Measurements from ENCODE around the gene RAX. TPM values are rescaled to one million over a fixed set of nuclear protein-coding genes. Genes with fewer than 3 reads are reported as not detected.

Gene RAX
- total and polyA plus RNA-seq, 2 of the 4 experiments (the other 2 are of a cell fraction), result not detected

- Histone ChIP-seq H2BK20ac (ENCODE audit: low read depth, low read length) (no peak overlapping the region), H3K9me1 (ENCODE audit: insufficient read depth, low read length) (no peaks in the 10 kb centered on the region), H4K91ac (ENCODE audit: insufficient read depth, low read depth, low read length) (no peak overlapping the region), H2BK5ac (ENCODE audit: low read depth, low read length, poor library complexity, severe bottlenecking) (no peak overlapping the region), H3K27me3 (ENCODE audit: control insufficient read depth, insufficient read depth, low read length) (peaks cover 75% of the 10 kb centered on the region), H2BK120ac (ENCODE audit: low read depth, low read length) (no peak overlapping the region), H4K5ac (ENCODE audit: low read depth, low read length) (no peak overlapping the region), H3K56ac (ENCODE audit: extremely low read depth, insufficient read depth, low read length) (no peak overlapping the region), H2AFZ (replicated peaks; ENCODE audit: low read length, poor library complexity) (peak overlapping the region; percentile 17), H2AK5ac (ENCODE audit: low read depth, low read length) (no peak overlapping the region), H3K79me1 (ENCODE audit: low read depth in 1 of 2, low read length in 2 of 2) (no peaks in the 10 kb centered on the region), H2AK9ac (replicated peaks; ENCODE audit: low read depth, low read length, poor library complexity) (no peak overlapping the region), H3K9me3 (ENCODE audit: control insufficient read depth, insufficient read depth, low read length) (no peaks in the 10 kb centered on the region), H4K20me1 (ENCODE audit: insufficient read depth, low read length) (no peaks in the 10 kb centered on the region; the same call in 1 of the 2 replicates), H3K4ac (ENCODE audit: low read depth, low read length) (no peak overlapping the region), H3K9ac (ENCODE audit: low read depth, low read length) (no peak overlapping the region), H4K8ac (ENCODE audit: low read depth in 2 of 2, low read length in 2 of 2) (no peak overlapping the region), H3K36me3 (ENCODE audit: control insufficient read depth, insufficient read depth, low read length) (no peaks in the 10 kb centered on the region), H3K27ac (ENCODE audit: insufficient read depth, low read length) (no peak overlapping the region), H2BK15ac (ENCODE audit: low read depth, low read length) (no peak overlapping the region), H3K4me1 (ENCODE audit: control insufficient read depth, insufficient read depth, low read length) (no peaks in the 10 kb centered on the region), H3K4me3 (ENCODE audit: insufficient read depth, low read depth, low read length) (no peak overlapping the region), H3K4me2 (ENCODE audit: low read depth, low read length) (no peak overlapping the region), H3K18ac (ENCODE audit: low read depth, low read length) (no peak overlapping the region), H3K23ac (ENCODE audit: low read depth, low read length) (no peak overlapping the region), H3K14ac (replicated peaks; ENCODE audit: low read depth, low read length) (no peak overlapping the region)
- dilution Hi-C loops (cut with HindIII; ENCODE audit: low sequenced_read_pairs, unreplicated experiment) (no loop called here), in situ Hi-C loops (cut with MboI; ENCODE audit: low sequenced_read_pairs) (no loop called here), intact Hi-C loops (cut with micrococcal nuclease) (no loop called here)
- DNase-seq (no peak), ATAC-seq (ENCODE audit: low read depth) (no peak)
- BruUV-seq (replicated peaks), result no TSS peak
- ChIA-PET POLR2A (ENCODE audit: unreplicated experiment) (no interaction called here), CTCF (no interaction called here)
- 3% methylated on average over 17 of the region's 46 CpGs; no CpG with 5 or more reads in 1 of the 2 experiments for WGBS, 2 experiments (ENCODE audit: extremely low coverage in 2 of 2, insufficient read length in 1 of 2)
- TF ChIP-seq MAFK (IDR thresholded peaks at IDR 0.05; ENCODE audit: low read depth, low read length) (no peak), FOS (IDR thresholded peaks at IDR 0.05; ENCODE audit: low read depth, low read length) (no peak), RCOR1 (IDR thresholded peaks at IDR 0.05; ENCODE audit: insufficient replicate concordance, low read length) (no peak), USF2 (IDR thresholded peaks at IDR 0.05; ENCODE audit: low read depth, low read length) (no peak)
Measured at GRCh38 chr18:59220164-59220783, 53.0 kb downstream of the RAX start.

Measured in IMR-90 (cell line).